Adrenal gland (tissue), 5 donors: ENCODE results near the gene MPIG6B.

Experiments
- CTCF ChIP-seq, 6 experiments: fragments of 450-650 bp in 4 of 6; fragments of 200-600 bp in 2 of 6; sonication (generic) in 1 of 6; IDR thresholded peaks; 1 replicate in 5 of 6; 2 replicates in 1 of 6; pipeline versions ENCODE4 v1.5.1 to v1.8.0; 2016 to 2021; ENCODE audit warnings: antibody characterized with exemption in 6 of 6, mild to moderate bottlenecking in 2 of 6, moderate library complexity in 1 of 6
- POLR2A ChIP-seq, 2 donors: fragments of 450-650 bp; IDR thresholded peaks; one replicate each; pipeline ENCODE4 v1.6.1; 2017; ENCODE audit warnings: antibody characterized with exemption in 2 of 2, mild to moderate bottlenecking in 2 of 2, moderate library complexity in 1 of 2
- donor health status: DM: no; HTN: no; CAD: no.

GRCh38 chr6:31762356-31762755 is 39.2 kb downstream of the MPIG6B start, which contains the start of gene SAPCD1:
- TF ChIP-seq CTCF (IDR thresholded peaks at IDR 0.05) = no peak
- TF ChIP-seq POLR2A (IDR thresholded peaks at IDR 0.05) = no peak
